Ishikawa (cell line): ENCODE results near the gene ANKMY2.

Experiments
- CEBPB ChIP-seq: IDR thresholded peaks from 2 replicates; pipeline ENCODE4 v1.6.1; 2012
- CREB1 ChIP-seq: IDR thresholded peaks from 2 replicates; pipeline ENCODE4 v1.6.1; 2012; ENCODE audit warnings: low read depth
- EGR1 ChIP-seq: IDR thresholded peaks from 2 replicates; pipeline ENCODE4 v1.6.1; 2012
- EP300 ChIP-seq: IDR thresholded peaks from 2 replicates; pipeline ENCODE4 v1.6.1; 2012; ENCODE audit warnings: borderline replicate concordance
- FOXM1 ChIP-seq: IDR thresholded peaks from 2 replicates; pipeline ENCODE4 v1.6.1; 2012; ENCODE audit warnings: low read depth, borderline replicate concordance
- NFIC ChIP-seq: IDR thresholded peaks from 2 replicates; pipeline ENCODE4 v1.6.1; 2012
- RAD21 ChIP-seq: IDR thresholded peaks from 2 replicates; pipeline ENCODE4 v1.6.1; 2012; ENCODE audit warnings: low read depth
- TAF1 ChIP-seq: IDR thresholded peaks from 2 replicates; pipeline ENCODE4 v1.6.1; 2012; ENCODE audit warnings: low read depth, mild to moderate bottlenecking
- TCF12 ChIP-seq: IDR thresholded peaks from 2 replicates; pipeline ENCODE4 v1.6.1; 2012; ENCODE audit warnings: low read depth
- TEAD4 ChIP-seq: IDR thresholded peaks from 2 replicates; pipeline ENCODE4 v1.6.1; 2012
- YY1 ChIP-seq: IDR thresholded peaks from 2 replicates; pipeline ENCODE4 v1.6.1; 2012; ENCODE audit warnings: low read depth
- ZBTB7A ChIP-seq: IDR thresholded peaks from 2 replicates; pipeline ENCODE4 v1.6.1; 2012; ENCODE audit warnings: low read depth
- TF ChIP-seq, protein P1 (sequence below): IDR thresholded peaks from 2 replicates; pipeline ENCODE4 v1.6.1; 2012
- TF ChIP-seq, protein P2 (sequence below): IDR thresholded peaks from 2 replicates; pipeline ENCODE4 v1.6.1; 2012; ENCODE audit warnings: low read depth, mild to moderate bottlenecking
- TF ChIP-seq, protein P3 (sequence below): IDR thresholded peaks from 2 replicates; pipeline ENCODE4 v1.6.1; 2012

Gene ANKMY2

DNA sequence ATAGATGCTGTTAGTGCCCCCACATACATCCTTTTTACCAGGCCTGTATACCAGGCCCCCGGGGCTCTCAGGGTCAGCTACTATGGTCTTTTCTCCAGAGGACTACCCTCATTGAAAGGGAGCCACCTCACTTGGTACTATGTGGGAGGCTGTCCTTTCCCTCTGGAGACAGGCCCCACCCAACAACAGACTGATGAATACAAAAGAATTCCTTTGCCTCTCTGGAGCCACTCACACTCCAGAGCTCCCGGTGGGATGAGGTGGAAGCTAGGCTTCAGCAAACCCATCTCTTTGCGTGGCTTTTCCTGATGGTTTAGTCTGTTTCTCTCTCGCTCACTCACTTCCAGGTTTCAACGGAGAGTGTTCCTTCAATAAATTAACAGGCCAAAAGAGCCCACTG, 30.3 kb downstream of the ANKMY2 start:
- TF ChIP-seq RAD21 (no peak), TAF1 (no peak), CREB1 (no peak), EP300 (no peak), EGR1 (no peak), TCF12 (no peak)
- TF ChIP-seq, protein P1, sequence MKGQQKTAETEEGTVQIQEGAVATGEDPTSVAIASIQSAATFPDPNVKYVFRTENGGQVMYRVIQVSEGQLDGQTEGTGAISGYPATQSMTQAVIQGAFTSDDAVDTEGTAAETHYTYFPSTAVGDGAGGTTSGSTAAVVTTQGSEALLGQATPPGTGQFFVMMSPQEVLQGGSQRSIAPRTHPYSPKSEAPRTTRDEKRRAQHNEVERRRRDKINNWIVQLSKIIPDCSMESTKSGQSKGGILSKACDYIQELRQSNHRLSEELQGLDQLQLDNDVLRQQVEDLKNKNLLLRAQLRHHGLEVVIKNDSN = no peak
- TF ChIP-seq, protein P2, sequence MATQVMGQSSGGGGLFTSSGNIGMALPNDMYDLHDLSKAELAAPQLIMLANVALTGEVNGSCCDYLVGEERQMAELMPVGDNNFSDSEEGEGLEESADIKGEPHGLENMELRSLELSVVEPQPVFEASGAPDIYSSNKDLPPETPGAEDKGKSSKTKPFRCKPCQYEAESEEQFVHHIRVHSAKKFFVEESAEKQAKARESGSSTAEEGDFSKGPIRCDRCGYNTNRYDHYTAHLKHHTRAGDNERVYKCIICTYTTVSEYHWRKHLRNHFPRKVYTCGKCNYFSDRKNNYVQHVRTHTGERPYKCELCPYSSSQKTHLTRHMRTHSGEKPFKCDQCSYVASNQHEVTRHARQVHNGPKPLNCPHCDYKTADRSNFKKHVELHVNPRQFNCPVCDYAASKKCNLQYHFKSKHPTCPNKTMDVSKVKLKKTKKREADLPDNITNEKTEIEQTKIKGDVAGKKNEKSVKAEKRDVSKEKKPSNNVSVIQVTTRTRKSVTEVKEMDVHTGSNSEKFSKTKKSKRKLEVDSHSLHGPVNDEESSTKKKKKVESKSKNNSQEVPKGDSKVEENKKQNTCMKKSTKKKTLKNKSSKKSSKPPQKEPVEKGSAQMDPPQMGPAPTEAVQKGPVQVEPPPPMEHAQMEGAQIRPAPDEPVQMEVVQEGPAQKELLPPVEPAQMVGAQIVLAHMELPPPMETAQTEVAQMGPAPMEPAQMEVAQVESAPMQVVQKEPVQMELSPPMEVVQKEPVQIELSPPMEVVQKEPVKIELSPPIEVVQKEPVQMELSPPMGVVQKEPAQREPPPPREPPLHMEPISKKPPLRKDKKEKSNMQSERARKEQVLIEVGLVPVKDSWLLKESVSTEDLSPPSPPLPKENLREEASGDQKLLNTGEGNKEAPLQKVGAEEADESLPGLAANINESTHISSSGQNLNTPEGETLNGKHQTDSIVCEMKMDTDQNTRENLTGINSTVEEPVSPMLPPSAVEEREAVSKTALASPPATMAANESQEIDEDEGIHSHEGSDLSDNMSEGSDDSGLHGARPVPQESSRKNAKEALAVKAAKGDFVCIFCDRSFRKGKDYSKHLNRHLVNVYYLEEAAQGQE = no peak

DNA sequence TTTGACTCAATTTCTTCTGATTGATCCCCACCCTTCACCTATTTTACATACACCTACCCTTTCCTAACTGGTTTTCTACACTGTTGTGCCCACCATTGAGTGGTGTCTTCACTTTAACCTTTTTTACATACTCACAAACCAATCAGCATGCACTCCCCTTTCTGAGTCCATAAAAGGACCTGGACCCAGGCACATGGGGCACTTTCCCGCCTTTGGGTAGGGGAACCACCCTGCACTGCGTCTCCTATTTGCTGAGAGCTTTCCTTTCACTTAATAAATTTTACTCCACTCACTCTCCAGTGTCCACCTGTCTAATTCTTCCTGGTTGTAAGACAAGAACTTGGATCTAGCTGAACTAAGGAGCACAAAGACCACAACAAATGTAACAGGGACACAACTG, 33.8 kb downstream of the ANKMY2 start:
- TF ChIP-seq ZBTB7A (no peak), RAD21 (no peak), EGR1 (no peak), TAF1 (no peak), FOXM1 (no peak)
- TF ChIP-seq, protein P1 = no peak
- TF ChIP-seq, protein P3, sequence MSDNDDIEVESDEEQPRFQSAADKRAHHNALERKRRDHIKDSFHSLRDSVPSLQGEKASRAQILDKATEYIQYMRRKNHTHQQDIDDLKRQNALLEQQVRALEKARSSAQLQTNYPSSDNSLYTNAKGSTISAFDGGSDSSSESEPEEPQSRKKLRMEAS = no peak

DNA sequence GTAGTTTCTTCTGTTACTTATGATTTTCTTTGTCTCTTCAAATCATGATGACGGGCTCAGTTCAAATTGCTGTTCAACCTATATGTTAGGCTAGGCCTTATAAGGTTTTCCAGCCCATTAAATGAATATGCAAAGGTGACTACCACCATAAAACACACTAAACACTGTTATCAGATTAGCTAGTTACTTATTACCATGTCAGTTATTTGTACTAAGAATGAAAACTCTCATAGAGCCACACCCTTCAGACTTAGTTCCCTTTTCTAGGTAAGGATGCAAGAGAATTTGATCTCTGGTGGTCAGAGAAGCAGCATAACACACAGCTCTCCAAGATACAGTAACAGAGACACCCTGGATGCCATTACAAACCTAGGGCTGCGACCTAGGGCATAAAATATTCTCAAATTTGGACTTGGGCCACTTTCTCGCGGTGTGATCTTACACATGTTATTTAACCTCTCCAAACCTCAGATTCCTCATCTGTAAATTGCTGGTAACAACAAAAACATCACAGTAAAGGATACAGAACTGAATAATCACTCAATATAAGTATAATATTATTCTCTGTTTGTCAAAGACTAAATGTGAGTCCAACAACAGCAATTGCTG, 35.6 kb downstream of the ANKMY2 start:
- TF ChIP-seq RAD21 (no peak), CREB1 (no peak), ZBTB7A (no peak), FOXM1 (no peak), NFIC (no peak), YY1 (no peak), TEAD4 (no peak), CEBPB (no peak), EGR1 (no peak), TAF1 (no peak), EP300 (no peak), TCF12 (no peak)
- TF ChIP-seq, protein P3 = no peak
- TF ChIP-seq, protein P2 = no peak
- TF ChIP-seq, protein P1 = no peak

DNA sequence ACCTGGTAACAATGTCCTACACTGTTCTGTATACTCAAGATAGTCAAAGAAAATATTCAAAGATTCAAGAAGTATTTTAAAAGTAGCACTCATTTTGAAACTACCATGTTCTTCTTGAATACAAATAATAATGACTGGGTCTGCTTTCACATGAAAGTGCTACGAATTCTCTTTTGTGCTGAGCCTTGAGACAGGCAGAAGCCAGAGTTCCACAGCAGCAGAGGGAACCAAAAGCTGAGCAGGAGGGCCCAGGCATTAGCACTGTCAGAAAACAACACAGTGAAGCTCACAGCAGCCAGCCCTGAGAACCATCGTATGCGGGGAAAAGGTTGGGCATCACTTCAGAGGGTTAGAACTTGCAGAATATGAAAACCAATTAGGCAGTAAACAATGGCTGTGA, 38.9 kb downstream of the ANKMY2 start:
- TF ChIP-seq, protein P1 = no peak
- no peak for TF ChIP-seq CREB1
- TF ChIP-seq TEAD4 = no peak
- no peak for TF ChIP-seq FOXM1
- TF ChIP-seq NFIC = no peak
- no peak for TF ChIP-seq TAF1
- TF ChIP-seq, protein P2 = no peak
- TF ChIP-seq EGR1 = no peak
- no peak for TF ChIP-seq TCF12
- no peak for TF ChIP-seq CEBPB
- TF ChIP-seq ZBTB7A = no peak
- TF ChIP-seq EP300 = no peak
- TF ChIP-seq RAD21 = no peak
